Retina (tissue), 1 donor: ENCODE results near the gene COL5A1.
A peak's percentile ranks its signal among the peaks of the same experiment; 100 is the strongest.

Experiments
- DNase-seq: peaks from one replicate; pipeline ENCODE4 v3.0.0-alpha.2; 2016

COL5A1 gene

DNA sequence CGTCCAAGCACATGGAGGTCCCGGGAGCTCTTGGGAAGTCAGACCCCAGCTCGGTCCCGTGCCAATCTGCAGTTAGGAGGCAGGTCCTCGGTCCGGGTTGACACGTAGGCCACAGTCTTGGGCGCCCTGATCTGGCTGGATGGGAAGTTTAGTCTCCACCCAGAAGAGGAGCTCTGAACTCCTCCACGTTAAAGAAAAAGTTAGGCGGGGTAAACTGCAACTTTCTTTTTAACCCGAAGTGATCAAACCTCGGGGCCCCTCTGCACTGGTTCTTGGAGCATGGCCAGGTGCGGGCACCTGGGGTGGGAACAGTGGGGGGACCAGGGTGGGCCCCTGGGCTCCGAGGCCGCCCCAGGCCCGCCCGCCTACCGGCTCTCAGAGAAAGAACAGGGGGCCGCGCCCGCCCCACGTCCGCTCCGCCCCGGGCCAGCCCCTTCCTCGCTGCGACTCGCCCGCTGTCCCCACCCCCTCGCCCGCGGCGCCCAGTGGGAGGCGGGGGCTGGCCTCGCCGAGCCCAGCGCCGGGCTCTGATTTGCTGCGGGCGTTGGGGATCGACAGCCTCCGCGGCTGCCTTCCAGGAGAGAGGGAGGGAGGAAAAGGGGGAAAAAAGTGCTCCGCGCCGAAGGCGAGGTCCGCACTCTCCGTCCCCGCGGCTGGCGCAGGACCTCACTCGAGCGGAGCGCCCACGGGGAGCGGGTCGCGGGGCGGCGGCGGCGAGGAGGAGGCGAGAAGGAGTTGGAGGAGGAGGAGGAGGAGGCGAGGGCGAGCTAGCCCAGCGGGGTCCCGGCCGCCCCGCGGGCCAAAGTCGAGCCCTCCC is at the start of gene COL5A1:
TSS of gene COL5A1 (plus strand) at position 631 of the 817 bp plus-strand sequence. CDS start 385 bp downstream, outside the sequence.
- DNase-seq = peak; percentile 89

DNA sequence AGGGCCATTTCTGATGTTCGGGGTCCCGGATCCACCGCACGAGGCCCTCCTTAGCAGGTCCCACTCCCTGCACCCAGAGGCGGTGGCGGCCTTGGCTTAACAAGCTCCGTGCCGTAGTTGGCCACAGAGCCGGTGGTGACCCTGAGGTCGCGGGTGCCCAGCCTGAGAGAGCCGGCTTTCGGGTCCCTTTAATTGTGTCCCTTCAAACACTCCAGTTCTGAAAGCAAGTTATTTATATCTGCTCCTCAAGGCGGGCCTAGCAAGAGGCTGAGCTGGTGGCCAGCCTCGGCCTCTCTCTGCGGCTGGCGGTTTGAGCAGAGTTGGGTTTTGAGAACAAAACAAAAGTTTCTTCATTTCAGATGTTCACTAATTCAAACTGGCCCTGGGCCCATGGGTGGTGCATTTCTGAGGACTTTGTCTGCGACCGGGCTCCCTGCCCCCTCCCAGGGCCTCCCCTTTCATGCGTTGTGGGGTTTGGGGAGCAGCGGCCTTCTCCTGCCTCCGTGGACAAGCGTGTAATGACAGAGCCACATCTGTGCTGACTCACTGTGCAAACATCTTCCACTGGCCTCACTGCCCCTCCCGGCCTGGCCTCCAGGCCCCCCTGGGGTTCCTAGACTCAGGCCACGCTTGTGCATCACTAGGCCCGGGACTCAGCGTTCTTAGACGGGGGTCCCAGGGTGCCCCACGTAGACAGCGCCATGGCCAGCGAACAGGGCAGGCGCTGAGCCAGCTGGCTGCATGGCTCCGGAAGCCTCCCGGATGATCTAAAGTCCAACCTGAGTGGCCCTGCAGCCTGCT is 49.4 kb upstream of the COL5A1 start:
- peak; percentile 39 for DNase-seq

DNA sequence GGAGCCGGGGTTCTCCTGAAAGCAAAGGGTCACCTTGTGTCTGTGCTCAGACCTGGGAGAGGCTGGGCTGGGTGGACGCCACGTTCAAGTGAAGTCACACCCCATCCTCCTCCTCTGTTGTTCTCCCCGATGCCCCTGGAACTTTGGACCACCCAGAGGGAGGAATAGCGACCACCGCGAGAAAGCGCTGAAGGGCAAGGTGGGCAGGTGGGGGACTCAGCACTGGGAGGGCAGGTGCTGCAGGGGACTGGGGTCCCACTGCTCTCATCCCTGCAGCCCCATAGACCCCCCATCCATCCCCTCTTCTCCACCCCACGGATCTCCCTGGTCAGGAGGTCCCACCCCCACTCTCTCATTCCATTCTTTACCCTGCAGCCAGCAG is 48.8 kb upstream of the COL5A1 start:
- DNase-seq = no peak

DNA sequence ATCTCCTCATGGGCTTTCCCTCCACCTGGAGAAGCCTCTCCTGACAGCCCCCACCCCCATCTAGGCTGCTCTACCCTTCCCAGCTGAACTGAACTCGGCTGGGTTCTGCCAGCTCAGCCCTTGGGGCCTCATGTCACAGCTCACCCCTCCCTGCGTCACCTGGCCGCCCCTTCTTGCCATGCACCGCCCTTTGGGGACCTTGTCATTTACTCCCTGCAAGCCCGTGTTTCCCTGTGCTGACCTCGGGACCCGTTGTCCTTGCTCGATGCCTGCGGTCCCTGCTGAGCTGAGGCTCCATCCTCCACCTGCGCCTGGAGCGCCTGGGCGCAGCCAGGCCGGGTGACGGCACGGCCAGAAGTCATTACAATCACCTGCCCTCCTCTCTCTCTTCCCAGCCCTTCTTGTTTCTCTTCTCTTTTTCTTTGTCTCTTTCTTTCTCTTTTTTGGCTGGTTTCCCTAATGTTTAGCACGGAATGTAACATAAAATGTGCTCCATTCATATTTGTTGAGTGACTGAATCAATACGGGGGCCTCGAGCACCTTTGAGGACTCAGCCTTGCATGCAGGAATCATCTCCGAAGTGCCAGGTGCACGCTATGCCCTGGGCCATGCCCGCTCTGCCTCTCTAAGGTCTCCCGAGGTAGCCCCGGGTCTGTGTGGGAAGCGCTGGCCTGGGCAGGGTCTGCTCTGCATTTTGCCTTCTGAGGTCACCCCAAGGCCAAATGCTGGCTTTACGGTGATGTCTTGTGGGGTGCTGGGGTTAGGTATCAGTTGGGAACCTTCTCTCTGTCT is 48.1 kb upstream of the COL5A1 start:
- no peak for DNase-seq

DNA sequence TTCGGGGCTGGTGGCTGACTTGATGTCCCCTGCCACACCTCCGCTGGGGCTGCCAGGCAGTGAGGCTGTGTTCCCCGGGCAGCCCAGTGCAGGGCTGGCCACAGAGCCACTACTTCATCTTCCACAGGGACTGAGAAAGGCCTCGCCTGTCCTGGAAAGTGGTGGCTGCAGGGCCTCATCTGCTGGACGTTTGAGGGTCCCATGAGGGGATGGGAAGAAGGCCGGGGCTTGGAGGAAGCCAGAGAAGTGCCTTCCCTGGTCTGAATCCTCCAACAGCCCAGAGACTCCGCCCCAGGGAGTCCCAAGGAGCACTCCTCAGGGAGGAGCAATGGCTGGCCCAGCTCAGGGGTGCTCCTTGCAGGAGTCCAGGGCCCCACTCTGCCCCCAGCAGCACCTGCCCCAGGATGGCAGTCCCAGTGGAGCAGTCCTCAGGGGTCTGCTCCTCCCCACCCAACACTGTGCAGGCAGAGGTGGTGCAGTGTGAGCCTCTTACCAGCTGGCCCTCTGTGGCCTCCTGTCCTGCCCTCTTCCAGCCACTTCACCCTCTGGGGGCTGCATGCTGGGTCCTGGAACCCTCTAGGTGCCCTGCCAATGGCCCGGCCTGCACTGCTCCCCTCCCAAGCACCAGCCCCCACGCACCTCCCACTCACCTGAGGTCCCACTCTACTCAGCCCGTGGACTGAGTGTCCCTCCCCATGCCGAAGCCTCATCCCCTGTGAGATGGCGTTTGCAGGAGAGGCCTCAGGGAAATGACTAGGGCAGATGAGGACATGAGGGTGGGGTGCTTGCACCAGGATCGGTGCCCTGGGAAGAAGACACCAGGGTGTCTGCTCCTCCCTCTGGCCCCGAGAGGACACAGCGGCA is 47.3 kb upstream of the COL5A1 start:
- DNase-seq = no peak

DNA sequence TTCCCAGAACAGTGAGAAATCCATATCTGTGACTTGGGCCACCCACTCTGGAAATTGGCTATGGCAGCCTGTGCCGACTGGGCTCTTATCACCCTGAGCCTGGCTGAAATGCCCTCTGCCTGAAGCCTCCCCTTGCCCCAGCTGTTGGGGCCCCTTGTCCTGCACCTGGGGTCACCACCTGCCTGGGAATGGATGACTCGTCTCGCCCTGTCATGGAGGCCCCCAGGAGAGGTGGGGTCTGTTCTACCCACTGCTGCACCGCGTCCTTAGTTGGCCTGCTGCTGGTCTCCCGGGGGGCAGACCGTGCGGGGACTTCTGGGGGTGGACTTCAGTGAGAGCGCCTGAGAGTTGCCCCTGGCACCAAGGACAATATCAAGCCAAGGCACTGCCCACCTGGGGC is 46.6 kb upstream of the COL5A1 start:
- DNase-seq = no peak

DNA sequence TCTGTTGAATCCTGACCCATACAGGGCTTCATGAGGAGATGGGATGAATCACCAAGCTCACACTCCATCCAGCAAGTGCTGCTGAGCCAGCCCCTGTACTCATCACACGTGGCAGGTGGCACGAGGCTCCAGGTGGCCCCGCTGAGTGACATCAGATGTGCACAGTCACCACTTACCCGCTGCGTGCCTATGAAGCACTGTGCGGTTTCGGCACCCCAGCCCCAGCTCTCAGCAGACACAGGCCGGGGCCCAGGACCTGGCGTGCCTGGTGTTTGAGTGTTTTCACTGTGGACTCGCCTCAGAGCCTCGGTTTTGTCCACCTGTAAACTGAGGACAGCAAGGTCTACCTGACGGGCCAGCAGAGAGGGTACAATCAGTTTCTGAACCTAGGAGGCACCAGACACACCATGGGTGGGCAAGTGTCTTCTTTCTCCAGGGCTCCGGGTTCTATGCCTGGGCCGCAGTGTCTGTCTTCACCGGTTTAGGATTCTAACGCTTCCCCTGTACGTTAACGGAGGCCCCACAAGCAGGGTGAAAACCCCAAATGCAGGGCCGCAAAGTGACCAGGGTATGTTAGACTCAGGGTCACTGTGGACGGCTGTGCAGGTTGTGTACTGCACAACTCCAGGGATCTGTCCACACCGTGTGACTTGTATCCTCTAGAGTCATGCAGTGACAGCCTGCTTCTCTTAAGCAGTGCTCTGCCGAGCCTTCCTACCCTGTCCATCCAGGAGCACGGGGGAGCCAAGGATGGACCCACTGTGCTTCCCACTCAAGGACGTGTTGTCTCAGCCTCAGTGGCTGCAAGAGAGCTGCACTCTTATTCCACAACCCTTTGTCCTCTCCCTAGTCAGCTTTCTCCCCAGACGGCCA is 44.3 kb upstream of the COL5A1 start:
- DNase-seq = no peak

DNA sequence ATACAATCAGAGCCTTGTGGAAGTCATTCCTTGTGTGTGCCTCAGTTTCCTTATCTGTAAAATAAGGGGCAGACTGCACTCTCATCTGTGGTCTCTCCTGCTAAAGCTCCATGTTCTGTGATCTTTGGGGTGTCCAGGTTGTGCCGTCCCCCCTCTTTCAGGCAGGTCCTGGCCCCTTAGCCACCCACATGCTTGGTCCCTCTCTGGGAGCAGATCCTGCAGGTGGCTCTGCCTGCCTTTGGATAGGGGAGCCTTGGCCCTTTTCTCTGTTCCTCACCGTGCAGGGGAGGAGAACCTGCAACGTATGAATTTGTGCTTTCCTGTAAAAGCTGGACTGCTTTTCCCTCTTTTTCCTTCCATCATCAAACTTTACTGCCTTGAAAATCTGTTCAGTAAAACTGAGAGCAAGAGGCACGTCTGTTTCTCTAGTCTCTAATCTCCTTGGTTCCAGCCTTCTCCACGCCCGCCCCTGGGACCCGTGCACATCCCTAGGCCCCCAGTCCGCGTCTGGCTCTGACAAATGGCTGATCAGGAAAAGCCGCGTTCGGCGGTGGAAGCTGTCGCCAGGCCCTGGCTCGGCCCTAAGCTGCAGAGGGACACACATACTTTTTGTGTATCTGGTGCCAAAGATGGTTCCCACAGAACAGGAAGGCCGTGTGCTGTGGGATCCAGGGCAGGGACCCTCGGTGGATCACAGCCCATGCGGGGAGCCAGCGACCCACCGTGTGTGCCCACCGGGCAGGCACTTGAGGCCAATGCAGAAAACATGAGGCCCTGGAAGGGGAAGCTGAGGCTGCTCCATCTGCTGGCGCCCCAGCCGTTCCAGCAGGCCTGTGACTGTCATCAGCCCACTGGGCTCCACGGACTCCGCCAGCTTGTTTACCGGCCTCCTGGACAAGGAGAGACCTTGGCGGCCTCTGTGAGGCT is 43.4 kb upstream of the COL5A1 start:
- peak; percentile 72 for DNase-seq

DNA sequence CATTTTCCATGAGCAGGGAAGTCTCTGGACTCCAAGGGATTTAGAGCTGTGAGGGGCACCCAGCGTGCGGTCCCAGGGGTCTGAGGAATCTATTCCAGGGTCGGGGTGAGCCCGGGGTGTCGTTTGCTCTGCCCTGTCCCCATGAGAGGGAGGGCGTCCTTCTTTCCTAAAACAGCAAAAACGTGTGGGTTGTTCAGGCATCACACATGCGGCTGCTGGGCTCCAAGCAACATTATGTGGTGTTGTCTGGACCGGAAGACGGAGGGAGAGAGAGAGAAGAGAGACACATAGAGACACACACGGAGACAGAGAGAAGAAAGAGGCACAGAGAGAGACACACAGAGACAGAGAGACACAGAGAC is 42.7 kb upstream of the COL5A1 start:
- no peak for DNase-seq

DNA sequence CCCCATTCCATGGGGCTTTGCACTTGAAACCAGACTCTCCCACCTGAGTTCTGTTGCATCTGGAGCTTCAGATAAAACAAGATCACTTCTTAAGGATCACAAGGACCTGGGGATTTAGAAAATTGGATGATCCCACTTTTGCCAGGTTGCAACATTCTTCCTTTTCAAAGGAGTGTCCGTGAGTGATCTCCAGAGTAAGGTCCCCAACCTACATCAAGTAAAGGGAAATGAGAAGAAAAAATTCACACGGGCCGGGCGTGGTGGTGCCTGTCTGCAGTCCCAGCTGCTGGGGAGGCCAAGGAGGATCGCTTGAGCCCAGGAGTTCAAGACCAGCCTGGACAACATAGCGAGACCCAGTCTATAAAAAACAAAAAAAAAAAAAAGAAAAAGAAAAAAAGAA is 41.2 kb upstream of the COL5A1 start:
- DNase-seq = peak; percentile 3

DNA sequence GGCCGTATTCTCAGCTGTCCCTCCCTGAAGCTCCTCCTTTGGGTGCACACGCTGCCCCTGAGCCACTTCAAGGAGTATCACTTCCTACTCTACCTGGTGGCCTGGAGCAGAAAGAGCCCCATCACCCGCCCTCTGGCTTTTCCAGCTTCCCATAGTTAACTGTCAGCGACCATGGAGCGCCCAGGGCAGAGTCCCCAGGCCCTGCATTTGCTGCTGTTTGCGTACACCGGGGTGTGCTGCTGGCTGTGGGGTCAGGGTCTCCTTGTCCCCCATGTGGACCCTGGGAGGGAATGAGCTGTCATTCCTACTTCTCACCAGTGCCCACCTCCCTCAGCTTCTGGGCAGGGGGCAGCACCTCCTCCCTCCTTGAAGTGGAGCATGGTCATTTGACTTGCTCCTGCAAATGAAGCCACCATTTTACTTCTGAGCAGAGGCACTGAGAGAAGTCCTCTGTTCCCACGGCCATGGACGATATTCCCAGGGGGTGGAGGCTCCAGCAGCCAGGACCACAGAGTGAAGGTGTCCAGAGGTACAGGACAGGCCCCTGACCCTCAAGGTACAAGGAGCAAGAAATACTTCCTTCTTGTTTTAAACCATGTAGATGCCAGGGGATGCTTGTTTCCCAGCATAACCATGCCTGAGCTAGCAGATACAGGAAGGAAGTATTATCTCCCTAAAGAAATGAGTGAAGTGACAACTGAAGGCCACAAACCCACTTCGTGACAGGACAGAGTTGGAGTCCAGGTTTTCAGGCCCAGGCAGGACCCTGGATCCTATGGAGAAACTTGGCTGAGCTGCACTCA is 40.6 kb upstream of the COL5A1 start:
- DNase-seq = peak; percentile 1

DNA sequence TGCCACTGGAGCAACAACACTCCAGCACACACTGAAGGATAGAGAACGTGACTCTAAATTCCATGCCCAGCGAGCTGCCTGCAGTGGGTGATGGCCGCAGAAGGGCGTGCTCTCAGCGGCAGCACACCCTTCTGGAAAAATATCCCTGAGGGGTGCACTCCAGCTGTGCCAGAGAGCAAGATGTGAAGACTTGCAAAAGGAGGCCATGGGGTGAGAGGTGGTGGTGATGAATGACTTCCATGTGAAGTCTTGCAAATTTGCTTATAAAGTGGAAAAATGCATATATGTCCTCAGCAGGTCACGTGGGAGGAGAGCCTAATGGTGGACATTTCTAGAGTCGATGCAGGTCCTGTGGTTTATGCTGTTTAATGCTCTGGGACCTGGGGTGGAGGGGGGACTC is 39.8 kb upstream of the COL5A1 start:
- peak; percentile 0 for DNase-seq

DNA sequence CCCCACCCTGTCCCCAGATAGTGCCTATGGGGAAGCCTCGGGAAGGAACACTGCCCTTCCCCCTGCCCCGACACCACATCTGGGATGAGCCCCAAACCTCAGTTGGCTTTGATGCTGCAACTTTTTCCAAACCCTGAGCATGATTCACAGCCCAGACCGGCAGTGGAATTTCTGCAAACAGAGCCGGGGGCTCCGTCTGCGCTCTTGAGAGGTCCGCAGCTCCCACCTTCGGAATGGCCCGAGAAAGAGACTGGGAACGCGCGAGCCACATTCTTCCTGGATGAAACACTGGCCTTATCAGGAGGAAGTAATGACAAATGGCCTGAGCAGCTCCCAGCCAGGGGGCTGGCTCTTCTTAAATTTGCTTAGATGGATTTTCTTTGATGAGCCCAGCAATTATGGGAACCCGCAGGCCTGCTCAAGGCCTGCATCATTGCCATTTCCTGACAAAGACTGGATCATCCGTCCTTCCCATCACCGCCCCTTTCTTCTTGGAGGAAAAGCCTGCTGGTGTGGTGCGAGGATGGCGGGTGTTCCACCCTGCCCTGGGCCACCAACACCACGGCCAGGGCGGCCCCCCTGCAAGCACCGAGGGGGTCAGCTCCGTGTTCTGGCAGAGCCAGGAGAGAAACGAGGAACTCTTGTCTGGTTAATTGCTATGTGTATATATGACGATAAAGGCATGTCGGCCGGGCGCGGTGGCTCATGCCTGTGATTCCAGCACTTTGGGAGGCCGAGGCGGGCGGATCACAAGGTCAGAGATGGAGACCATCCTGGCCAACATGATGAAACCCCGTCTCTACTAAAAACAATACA is 38.8 kb upstream of the COL5A1 start:
- peak; percentile 0 for DNase-seq

DNA sequence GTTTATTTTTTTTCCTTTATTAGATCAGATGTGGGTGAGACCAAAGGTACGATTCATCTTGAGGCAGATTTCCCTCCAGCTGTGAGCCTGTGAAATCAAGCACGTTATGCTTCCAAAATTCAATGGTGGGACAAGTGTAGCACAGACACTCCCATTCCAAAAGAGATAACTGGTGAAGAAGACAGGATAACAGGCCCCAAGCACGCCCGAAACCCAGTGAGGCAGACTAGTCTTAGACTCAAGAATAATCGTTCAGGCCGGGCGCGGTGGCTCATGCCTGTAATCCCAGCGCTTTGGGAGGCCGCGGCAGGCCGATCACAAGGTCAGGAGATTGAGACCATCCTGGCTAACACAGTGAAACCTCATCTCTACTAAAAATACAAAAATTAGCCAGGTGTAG is 36.8 kb upstream of the COL5A1 start:
- no peak for DNase-seq

DNA sequence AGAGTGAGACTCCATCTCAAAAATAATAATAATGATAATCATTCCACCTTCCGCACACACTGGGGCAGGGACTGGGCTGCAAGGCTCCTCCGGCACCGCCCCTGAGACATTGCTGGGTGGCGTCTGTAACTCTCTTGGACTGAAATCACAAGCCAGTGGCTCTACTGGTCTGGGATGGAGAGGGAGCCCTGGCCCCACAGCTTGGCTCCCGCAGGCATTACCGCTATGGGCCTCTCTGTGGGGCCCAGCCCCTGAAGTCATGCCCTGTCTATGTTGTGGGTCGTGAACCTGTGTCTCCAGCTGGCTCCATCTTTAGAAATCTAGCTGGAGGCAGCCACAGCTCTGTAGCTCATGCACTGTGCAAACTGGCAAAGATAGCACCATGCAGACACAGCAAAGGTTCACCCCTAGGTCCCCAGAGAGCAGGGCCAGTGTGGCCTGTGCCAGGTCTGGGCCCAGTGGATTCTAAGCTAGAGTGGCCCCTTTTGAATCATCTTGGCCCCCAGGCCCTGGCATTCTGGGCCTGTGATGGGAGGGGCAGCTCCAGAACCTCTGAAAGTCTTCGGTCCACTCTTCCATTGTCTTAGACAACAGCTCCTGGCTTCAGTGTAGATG is 36.1 kb upstream of the COL5A1 start:
- no peak for DNase-seq

DNA sequence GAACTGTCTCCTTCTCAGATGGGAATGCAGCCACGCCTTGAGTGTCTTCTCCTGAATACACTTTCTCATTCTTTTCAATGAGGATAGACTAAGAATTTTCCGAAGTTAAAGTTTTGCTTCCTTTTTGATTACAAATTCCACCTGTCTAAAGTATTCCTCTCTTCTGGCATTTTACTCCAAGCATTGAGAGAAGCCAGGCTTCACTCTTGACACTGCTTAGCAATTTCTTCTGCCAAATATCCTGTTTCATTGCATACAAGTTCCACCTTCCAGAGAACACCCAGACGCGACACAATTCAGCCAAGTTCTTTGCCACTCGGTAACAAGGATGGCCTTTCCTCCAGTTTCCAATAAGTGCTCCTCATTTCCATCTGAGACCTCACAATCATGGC is 35.6 kb upstream of the COL5A1 start:
- DNase-seq = no peak

DNA sequence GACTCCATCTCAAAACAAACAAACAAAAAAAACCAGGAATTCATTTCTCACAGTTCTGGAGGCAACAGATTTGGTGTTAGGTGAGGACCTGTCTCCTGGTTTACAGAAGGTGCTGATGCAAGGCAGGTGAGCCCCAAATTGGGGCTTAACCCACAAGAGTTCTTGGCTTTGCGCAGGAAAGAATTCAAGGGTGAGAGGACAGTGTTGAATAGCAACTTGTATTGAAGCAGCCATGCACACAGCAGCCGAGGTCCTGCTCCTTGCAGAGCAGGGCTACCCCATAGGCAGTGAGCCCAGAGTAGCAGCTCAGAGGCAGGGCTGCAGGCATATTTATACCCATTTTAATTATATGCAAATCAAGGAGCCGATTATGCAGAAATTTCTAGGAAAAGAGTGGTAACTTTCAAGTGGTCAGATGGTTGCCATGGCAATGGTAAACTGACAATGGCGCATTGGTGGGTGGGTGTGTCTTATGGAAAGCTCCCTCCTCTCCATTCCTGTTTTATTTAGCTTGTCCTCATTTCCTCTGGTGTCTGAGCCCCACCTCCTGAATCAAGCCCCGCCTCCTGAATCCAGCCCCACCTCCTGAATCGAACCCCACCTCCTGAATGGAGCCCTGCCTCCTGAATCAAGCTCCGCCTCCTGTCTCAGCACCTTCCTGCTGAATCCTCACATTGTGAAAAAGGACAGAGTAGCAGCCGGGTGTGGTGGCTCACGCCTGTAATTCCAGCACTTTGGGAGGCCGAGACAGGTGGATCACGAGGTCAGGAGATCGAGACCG is 34.5 kb upstream of the COL5A1 start:
- no peak for DNase-seq
